HG03558 (cell line): ENCODE results near the gene CAMK2B.

Experiments
- ATAC-seq: cut with Tn5 transposase; IDR thresholded peaks from one replicate; pipeline ENCODE4 v1.9.1; 2021; ENCODE audit warnings: moderate number of reproducible peaks; ENCODE audit not compliant: unreplicated experiment; ENCODE audit errors: extremely low read depth

CAMK2B gene

GRCh38 chr7:44325201-44325671, at the start of gene CAMK2B:
Gene CAMK2B, minus strand, starts transcription at chr7:44325594. Its CDS starts 173 bp downstream, at chr7:44325421.
- ATAC-seq: no peak

DNA sequence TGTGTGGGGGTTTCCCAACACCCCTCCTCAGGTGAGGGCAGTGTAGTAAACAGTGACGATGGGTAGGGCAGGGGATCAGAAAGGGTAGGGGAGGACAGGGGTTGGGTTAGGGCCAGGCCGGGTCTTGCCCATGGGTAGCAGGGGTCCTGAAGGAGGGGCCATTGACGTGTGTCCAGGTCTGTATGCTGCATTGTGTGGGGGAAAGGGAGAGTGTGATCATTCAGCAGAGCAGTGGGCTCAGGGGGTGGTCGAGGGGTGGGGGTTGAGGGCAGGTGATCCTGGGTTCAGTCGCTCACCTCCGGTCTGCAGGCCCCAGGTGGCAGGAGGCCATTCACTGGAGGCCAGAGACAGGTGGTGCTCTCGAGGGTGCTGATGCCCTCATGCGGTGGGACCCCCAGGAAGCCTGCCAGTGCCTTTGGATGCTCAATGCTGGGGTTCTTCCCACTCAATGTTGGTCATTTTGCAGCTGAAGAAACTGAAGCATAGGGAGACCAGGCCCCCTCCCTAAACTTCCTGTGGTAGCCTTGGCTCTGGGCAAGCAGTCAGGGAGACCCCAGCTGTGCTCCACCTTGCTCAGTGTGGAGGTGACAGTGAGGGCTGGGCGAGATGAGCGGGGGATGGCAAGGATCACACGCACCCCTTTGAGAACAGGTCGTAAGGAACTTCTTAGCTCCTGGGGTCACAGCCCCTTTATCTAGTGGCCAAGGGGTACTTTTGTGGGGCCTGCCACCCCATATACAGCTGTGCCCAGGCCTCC, 48.8 kb upstream of the CAMK2B start:
- ATAC-seq: no peak

GRCh38 chr7:44373418-44373740, 48.0 kb upstream of the CAMK2B start:
- no peak for ATAC-seq

DNA sequence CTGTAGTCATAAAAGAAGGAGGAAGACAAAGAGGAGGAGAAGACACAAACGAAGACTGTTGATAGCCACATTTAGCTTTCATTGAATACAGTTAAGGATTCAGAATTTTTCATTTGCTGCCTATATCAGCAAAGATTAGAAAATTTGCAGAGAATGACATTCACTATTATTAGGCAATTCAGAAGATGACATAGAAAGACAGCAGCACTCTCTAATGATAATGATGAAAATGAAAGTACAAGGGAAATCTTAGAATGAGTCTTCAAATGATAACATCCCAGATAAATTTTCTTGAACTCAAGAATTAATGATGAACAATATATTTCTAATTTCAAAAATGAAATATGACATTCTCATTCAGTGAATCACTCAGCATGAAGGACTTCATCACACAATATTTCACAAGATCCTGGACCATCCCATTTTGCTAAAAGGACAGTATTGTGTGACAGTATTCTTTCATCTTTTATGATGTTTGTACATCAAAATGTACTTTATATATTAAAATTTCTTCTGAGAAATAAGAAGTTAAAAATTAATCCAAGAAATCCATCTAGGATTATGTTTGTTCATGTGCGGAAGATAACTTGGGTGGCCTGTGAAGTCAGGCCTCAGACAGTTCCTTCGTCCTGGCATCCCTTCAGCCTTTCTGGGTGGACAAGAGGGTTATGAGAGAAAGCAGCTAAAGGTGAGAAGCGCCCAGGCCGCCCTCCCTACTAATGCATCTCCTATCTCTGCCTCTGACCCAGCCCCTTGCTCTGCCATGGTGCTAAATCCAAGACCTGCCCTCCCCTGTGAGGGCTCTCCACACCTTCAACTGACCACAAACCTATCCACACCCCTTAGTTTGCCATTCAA, 47.4 kb upstream of the CAMK2B start:
- no peak for ATAC-seq

DNA sequence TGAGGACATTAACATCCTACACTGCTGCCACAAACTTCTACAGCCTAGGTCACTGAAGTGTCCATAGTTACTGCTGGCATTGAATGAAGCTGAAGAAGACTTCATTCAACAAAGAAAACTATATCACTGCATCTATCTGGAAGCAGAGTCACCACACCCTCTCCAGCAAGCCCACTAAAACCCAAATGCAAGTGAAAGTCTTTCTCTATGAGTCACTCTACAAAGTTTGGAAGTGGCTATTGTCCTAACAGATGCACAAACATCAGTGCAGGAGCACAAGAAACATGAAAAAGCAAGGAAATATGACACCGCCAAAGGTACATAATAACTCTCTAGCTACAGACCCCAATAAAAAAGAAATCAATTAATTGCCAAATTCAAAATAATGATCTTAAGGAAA, 43.5 kb upstream of the CAMK2B start:
- no peak for ATAC-seq

GRCh38 chr7:44368455-44368854, 43.1 kb upstream of the CAMK2B start:
- no peak for ATAC-seq

DNA sequence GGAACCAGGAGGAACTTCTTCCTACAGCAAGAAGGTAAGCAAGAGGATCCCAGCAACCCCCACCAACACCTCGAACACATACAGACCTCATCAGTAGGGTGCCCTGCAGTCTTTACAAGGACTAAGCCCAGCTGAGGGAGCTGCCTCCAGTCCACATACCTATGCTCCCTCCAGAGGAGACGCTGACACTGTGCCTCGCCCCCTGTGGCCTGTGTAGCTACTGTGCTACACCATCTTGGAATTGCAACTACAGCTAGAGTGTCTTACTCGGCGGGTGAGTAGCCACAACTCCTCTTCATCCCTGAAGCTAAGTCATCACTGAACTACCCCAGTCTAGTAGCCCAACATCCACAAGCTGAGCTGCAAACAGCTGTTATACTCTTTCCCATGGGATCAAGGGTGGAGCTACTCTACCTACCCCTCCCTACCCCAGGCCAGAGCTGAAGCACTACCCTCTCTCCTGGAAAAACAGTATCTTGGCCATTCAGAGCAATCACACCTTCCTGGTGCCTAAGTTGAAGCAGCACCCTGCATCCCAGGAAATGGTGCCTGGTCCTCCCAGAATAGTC, 42.2 kb upstream of the CAMK2B start:
- no peak for ATAC-seq

DNA sequence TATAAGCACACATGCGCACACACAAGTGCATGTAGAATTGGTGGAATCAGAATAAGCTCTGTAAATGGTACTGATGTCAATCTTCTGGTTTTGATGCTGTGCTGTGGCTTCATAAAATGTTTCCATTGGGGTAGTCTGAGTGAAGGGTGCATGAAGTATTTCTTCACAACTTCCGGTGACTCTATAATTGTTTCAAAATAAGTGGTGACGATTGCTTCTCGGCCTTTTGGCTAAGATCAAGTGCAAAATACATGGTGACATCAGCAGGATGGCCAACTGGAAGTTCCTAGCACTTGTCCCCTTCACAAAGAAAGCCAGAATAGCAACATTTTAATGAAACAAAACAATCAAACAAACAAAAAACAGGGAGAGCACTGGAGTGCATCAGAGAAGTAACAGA, 41.6 kb upstream of the CAMK2B start:
- no peak for ATAC-seq

GRCh38 chr7:44353668-44354067, 28.3 kb upstream of the CAMK2B start:
- no peak for ATAC-seq

- no peak for ATAC-seq
Measured at GRCh38 chr7:44348851-44349781, 23.7 kb upstream of the CAMK2B start.

DNA sequence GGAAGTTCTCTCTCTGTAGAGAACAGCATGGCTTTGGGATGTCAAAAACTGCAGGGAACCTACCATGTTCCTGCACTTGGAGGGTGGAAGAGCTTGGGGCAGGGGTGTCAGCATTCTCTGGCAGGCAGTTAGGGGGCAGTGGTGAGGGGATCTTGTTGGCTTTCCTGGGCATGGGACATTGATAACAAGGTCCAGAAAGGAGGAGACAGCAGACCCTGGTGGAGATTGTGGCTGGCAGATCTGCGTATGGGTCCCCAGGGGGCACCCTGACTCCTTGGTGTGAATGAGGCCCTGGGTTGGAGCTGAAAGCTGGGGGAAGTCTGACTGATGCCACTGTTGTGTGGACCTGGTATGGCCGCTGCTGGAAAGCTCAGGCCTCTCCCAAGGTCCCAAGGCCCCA, 22.9 kb upstream of the CAMK2B start:
- no peak for ATAC-seq

GRCh38 chr7:44347546-44348114, 22.2 kb upstream of the CAMK2B start:
- no peak for ATAC-seq

- ATAC-seq: no peak
Measured at GRCh38 chr7:44346063-44346462, 20.7 kb upstream of the CAMK2B start.

DNA sequence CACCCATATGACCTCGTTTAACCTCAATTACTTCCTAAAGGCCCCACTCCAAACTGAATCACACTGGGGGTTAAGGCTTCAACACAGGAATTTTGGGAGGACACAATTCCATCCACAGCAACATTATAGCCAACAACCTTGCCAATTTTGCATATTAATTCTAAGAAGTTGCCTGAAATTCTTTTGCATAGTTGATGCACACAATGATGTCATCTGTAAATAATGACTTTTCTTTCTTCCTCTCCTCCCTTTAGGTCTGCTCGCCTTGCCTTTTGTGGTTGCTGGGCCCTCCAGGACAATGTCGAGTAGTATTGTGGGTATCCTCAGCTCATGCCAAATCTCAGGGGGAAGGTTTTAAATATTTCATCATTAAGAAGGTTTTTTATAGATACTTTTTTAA, 16.0 kb upstream of the CAMK2B start:
- no peak for ATAC-seq

DNA sequence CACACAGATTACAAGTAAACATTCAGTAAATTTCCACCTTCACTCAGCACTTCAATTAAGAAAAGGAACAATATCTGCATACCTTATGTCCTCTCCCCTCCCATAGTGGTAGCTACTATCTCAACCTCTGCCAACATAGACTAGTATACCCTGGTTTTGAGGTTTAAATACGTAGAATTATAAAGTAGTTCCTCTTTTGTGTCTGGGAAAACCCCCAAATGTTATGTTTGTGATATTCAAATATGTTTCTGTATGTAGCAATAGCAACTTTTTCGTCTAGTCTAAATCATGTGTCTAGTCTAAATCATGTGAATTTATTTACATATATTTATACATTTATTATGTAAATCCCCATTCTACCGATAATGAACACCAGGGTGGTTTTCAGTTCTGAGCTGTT, 13.2 kb upstream of the CAMK2B start:
- ATAC-seq: no peak

GRCh38 chr7:44336491-44336890, 11.1 kb upstream of the CAMK2B start:
- no peak for ATAC-seq

- ATAC-seq: no peak
Measured at GRCh38 chr7:44335184-44335583, 9.8 kb upstream of the CAMK2B start.

GRCh38 chr7:44334734-44335097, 9.3 kb upstream of the CAMK2B start:
- ATAC-seq: no peak

GRCh38 chr7:44333911-44334733, 8.7 kb upstream of the CAMK2B start:
- ATAC-seq: no peak
